OCI-LY7 (cell line): ENCODE measurements around the gene SAP25. TPM values are rescaled to one million over a fixed set of nuclear protein-coding genes. Genes with fewer than 3 reads are reported as not detected.

Experiments used
- BruUV-seq: library from RNA; stranded (reverse); fragments of 400-500 nt; replicated peaks from 2 replicates; lab custom pipeline; 2021; lab: Mats Ljungman, UMichigan
- CTCF ChIA-PET: fragments of 300-600 bp; sonication (Branson Sonifier 250); formaldehyde crosslinking; loops from one replicate; lab custom pipeline; 2022; ENCODE audit warnings: antibody characterized with exemption; ENCODE audit not compliant: unreplicated experiment; lab: Charles Lee
- POLR2A ChIA-PET: fragments of 300-600 bp; sonication (Branson Sonifier 250); formaldehyde crosslinking; loops from one replicate; lab custom pipeline; 2022; ENCODE audit warnings: antibody characterized with exemption; lab: Charles Lee
- DNase-seq: peaks from one replicate; pipeline ENCODE4 v3.0.0-alpha.2; 2015; ENCODE audit warnings: low spot score
- H2AFZ ChIP-seq: fragments of 200-600 bp; sonication (generic), shearing (Covaris generic); 2 replicates; pipeline ENCODE4 v1.6.1; 2014; ENCODE audit warnings: mild to moderate bottlenecking, antibody characterized with exemption, low read length, moderate library complexity
- H3K27ac ChIP-seq: fragments of 200-600 bp; sonication (generic); 2 replicates; pipeline ENCODE4 v1.5.1; 2014; ENCODE audit warnings: mixed run types, low read depth, mild to moderate bottlenecking, moderate library complexity, low read length, inconsistent platforms; ENCODE audit not compliant: poor library complexity, severe bottlenecking
- H3K36me3 ChIP-seq: fragments of 200-600 bp; sonication (generic); 2 replicates; pipeline ENCODE4 v1.6.1; 2014; ENCODE audit warnings: mild to moderate bottlenecking, antibody characterized with exemption, low read length, moderate library complexity, mixed read lengths; ENCODE audit not compliant: insufficient read depth
- H3K4me1 ChIP-seq: fragments of 200-600 bp; sonication (generic); 2 replicates; pipeline ENCODE4 v1.5.1; 2014; ENCODE audit warnings: mild to moderate bottlenecking, low read length; ENCODE audit not compliant: insufficient read depth, poor library complexity, severe bottlenecking
- H3K4me2 ChIP-seq: fragments of 200-600 bp; sonication (generic); 2 replicates; pipeline ENCODE4 v1.6.1; 2014; ENCODE audit warnings: mild to moderate bottlenecking, low read length
- H3K4me3 ChIP-seq: fragments of 200-600 bp; sonication (generic); 2 replicates; pipeline ENCODE4 v1.5.1; 2014; ENCODE audit warnings: mild to moderate bottlenecking, low read depth, low read length; ENCODE audit not compliant: poor library complexity, severe bottlenecking
- H3K79me2 ChIP-seq: fragments of 200-600 bp; sonication (generic); 2 replicates; pipeline ENCODE4 v1.6.1; 2016; ENCODE audit warnings: low read depth, mild to moderate bottlenecking, low read length, moderate library complexity, mixed read lengths; ENCODE audit not compliant: insufficient read depth
- H3K9me2 ChIP-seq: fragments of 200-600 bp; sonication (generic); 2 replicates; pipeline ENCODE4 v1.6.1; 2016; ENCODE audit warnings: mild to moderate bottlenecking, low read length, mixed read lengths; ENCODE audit not compliant: insufficient read depth
- H3K9me3 ChIP-seq: fragments of 200-600 bp; sonication (generic); 2 replicates; pipeline ENCODE4 v1.6.1; 2014; ENCODE audit warnings: mild to moderate bottlenecking, mixed run types, low read length, mixed read lengths
- H4K20me1 ChIP-seq: fragments of 200-600 bp; sonication (generic); 2 replicates; pipeline ENCODE4 v1.6.1; 2014; ENCODE audit warnings: mild to moderate bottlenecking, antibody characterized with exemption, low read length, moderate library complexity, mixed read lengths; ENCODE audit not compliant: insufficient read depth
- EZH2phosphoT487 ChIP-seq: fragments of 200-600 bp; sonication (generic); IDR thresholded peaks from 2 replicates; pipeline ENCODE4 v1.6.1; 2018; ENCODE audit warnings: low read depth, borderline replicate concordance, mild to moderate bottlenecking, mixed run types, antibody characterized with exemption, low read length, moderate library complexity, mixed read lengths
- intact Hi-C: fragments of 100-400 bp; cut with micrococcal nuclease; formaldehyde crosslinking; loops from one replicate; pipeline ENCODE4 v1.10.0; 2022; ENCODE audit not compliant: unreplicated experiment
- total RNA-seq, 2 experiments: library from RNA; depleted of rRNA in 1 of 2; stranded (reverse); fragments of >200 nt in 1 of 2; shearing (Covaris generic) in 1 of 2; gene quantifications; 2 replicates each; pipeline ENCODE4 v1.2.3, GENCODE V29; 2014 to 2022
- TF ChIP-seq, protein P1 (sequence below): fragments of 200-600 bp; sonication (generic); conservative IDR thresholded peaks from 2 replicates; pipeline ENCODE4 v1.5.1; 2014; ENCODE audit warnings: mild to moderate bottlenecking, antibody characterized with exemption, low read length, moderate library complexity, mixed read lengths

SAP25 gene
- total RNA-seq, 2 experiments from 2014 or later, result 1.5 to 12.7 TPM

DNA sequence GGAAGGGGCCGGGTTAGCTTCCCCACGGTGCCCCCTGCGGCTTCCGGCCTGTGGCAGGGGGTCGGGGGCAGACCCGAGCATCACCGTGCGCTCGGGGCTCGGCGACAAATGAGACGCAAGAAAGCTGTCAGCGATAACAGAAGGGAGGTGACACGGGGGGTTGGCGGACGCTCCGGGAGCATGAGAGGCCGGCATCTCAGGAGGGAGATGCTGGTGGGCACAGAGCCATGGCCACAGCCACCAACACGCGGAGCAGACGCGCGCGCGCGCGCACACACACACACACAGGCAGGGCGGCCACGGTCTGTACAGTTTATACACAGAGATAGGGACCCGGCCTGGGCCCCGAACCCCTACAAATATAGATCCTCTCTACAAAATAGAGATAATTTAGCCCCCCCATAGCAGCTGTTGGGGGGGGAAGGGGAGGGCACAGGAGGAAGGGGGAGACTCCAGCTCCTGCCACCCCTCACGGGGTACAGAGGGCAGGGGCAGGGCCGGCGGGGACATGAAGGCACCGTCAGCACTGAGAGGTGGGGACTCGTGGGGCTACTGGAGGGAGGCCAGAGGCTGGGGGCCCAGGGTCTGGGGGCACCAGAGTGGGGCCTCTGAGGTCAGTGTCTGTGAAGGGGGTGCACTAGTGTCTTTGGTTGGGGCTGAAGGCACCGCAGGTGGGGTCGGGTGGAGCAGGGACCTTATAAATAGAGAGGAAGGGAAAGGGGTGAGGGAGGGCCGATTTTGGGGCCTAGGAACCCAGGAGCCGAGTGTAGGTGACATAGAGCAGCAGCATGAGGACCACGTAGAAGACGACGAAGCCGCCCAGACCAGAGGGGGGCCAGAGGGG is 884 bp upstream of the SAP25 start:
- ChIA-PET POLR2A (interaction anchor here (0.6 kb wide), 1 partner anchor 131 kb away, joined by 3 read pairs; the partner anchor contains the start of gene POP7), CTCF (no interaction called here)
- H4K20me1 ChIP-seq, result no peaks in the 10 kb centered on the region
- peaks cover 25% of the 10 kb centered on the region for H3K4me1 ChIP-seq
- H3K27ac ChIP-seq, result no peak overlapping the region
- H3K4me2 ChIP-seq, result no peak overlapping the region
- H3K9me2 ChIP-seq, result no peaks in the 10 kb centered on the region
- TSS peak; percentile 44 for BruUV-seq
- H3K9me3 ChIP-seq, result no peaks in the 10 kb centered on the region
- H3K79me2 ChIP-seq, result no peaks in the 10 kb centered on the region
- intact Hi-C loops, result no loop called here
- no peak overlapping the region for H2AFZ ChIP-seq
- no peak overlapping the region for H3K4me3 ChIP-seq
- no peak for DNase-seq
- H3K36me3 ChIP-seq, result peaks cover 52% of the 10 kb centered on the region
- TF ChIP-seq EZH2phosphoT487, result no peak
- TF ChIP-seq, protein P1, sequence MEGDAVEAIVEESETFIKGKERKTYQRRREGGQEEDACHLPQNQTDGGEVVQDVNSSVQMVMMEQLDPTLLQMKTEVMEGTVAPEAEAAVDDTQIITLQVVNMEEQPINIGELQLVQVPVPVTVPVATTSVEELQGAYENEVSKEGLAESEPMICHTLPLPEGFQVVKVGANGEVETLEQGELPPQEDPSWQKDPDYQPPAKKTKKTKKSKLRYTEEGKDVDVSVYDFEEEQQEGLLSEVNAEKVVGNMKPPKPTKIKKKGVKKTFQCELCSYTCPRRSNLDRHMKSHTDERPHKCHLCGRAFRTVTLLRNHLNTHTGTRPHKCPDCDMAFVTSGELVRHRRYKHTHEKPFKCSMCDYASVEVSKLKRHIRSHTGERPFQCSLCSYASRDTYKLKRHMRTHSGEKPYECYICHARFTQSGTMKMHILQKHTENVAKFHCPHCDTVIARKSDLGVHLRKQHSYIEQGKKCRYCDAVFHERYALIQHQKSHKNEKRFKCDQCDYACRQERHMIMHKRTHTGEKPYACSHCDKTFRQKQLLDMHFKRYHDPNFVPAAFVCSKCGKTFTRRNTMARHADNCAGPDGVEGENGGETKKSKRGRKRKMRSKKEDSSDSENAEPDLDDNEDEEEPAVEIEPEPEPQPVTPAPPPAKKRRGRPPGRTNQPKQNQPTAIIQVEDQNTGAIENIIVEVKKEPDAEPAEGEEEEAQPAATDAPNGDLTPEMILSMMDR, result no peak

GRCh38 chr7:100572949-100573675 is 588 bp downstream of the SAP25 start:
- POLR2A ChIA-PET, result no interaction called here

More at GRCh38 chr7:100572949-100573675, 588 bp downstream of the SAP25 start:
- H3K4me2 ChIP-seq, result no peak overlapping the region
- no peak overlapping the region for H3K4me3 ChIP-seq
- H3K9me2 ChIP-seq, result no peaks in the 10 kb centered on the region
- TF ChIP-seq, protein P1, result no peak
- TF ChIP-seq EZH2phosphoT487, result no peak
- H3K4me1 ChIP-seq, result peaks cover 38% of the 10 kb centered on the region
- DNase-seq, result no peak
- no TSS peak for BruUV-seq
- H3K79me2 ChIP-seq, result no peaks in the 10 kb centered on the region
- H3K27ac ChIP-seq, result no peak overlapping the region
- H2AFZ ChIP-seq, result no peak overlapping the region
- CTCF ChIA-PET, result no interaction called here
- peaks cover 39% of the 10 kb centered on the region for H3K36me3 ChIP-seq
- H3K9me3 ChIP-seq, result no peaks in the 10 kb centered on the region
- intact Hi-C loops, result no loop called here
- no peaks in the 10 kb centered on the region for H4K20me1 ChIP-seq
